Diencephalon (tissue), 1 donor: ENCODE results near the gene NUTM2D. TPM values are rescaled to one million over a fixed set of nuclear protein-coding genes. Genes with fewer than 3 reads are reported as not detected.

Source experiments
- small RNA-seq: library from RNA; depleted of rRNA; stranded (forward); fragments of <200 nt; gene quantifications from one replicate; pipeline ENCODE3, GENCODE V24; 2014
- total RNA-seq: library from RNA; depleted of rRNA; stranded (reverse); fragments of >200 nt; gene quantifications from one replicate; pipeline ENCODE4 v1.2.3, GENCODE V29; 2014

Gene NUTM2D, protein sequence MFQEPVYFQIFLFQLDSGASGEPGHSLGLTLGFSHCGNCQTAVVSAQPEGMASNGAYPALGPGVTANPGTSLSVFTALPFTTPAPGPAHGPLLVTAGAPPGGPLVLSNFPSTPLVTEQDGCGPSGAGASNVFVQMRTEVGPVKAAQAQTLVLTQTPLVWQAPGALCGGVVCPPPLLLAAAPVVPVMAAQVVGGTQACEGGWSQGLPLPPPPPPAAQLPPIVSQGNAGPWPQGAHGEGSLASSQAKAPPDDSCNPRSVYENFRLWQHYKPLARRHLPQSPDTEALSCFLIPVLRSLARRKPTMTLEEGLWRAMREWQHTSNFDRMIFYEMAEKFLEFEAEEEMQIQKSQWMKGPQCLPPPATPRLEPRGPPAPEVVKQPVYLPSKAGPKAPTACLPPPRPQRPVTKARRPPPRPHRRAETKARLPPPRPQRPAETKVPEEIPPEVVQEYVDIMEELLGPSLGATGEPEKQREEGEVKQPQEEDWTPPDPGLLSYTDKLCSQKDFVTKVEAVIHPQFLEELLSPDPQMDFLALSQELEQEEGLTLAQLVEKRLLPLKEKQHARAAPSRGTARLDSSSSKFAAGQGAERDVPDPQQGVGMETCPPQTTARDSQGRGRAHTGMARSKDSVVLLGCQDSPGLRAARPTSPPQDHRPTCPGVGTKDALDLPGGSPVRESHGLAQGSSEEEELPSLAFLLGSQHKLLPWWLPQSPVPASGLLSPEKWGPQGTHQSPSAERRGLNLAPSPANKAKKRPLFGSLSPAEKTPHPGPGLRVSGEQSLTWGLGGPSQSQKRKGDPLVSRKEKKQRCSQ
- 7.8 TPM for total RNA-seq

DNA sequence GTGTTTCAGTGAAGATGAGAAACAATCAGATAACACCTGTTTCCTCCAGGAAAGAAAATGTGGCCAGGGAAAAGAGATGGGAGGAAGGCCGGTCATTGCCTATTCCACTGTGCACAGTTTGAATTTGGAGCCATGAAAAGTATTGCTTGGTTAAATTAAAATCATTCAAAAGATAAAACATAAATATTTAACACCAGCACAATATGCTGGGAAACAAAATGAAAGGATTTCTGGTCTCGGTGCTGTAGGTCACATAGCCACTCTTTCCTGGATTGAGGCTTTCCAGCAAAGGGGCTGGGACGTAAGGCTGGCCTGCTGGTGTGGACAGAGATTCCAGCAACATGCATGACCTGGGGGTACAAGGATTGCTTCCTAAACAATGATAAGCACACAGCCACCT lies at the start of gene NUTM2D:
NUTM2D (plus strand) TSS at position 301 of the 400 bp plus-strand sequence. CDS start 522 bp downstream, outside the sequence.

Small RNA genes within 50 kb of the gene (small RNA-seq; reads per million reads assigned to genes)
- not detected for gene AL355334.1

Other genes with a start within 250 kb of the NUTM2D start
- 2.3 TPM for gene NUTM2A, start 132.3 kb upstream of the NUTM2D start, total RNA-seq
- gene MINPP1, start 147.1 kb downstream of the NUTM2D start, total RNA-seq: 25.1 TPM